ENCODE results near the gene RCAN2. TPM values are rescaled to one million over a fixed set of nuclear protein-coding genes. Genes with fewer than 3 reads are reported as not detected.

The RCAN2 gene
- total and polyA plus RNA-seq, 9 of the 15 experiments (the other 6 are each of a cell fraction or from before 2014, with no cell fraction given): 0.04 TPM; not detected in 8

DNA sequence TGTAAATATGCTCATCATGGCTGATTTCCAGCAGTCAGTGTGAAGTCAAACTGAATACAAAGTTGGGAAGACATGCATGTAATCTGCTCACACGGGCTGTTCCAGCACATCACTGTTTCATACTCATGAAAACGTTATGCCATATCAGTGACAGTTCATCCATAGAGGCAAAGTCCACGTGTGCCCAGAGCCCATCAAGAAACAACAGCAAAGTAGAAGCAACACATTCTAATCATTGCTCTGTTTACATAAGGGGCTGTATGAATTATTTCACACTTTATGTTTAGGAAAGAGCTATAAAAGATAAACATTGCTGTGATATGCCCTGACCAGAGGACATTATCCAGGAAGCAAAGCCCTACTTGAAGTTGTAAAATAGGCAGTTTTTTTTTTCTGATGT lies 163.5 kb downstream of the RCAN2 start:
- ChIA-PET CTCF (ENCODE audit: low intra/inter-chr PET ratio) (no interaction called here), POLR2A (no interaction called here)
- intact Hi-C loops (cut with micrococcal nuclease): no loop called here
- H3K9ac ChIP-seq (ENCODE audit: insufficient read depth in 1 of 2, low read depth in 2 of 2, low read length in 2 of 2): no peak overlapping the region
- no peak for TF ChIP-seq ZNF24 (IDR thresholded peaks at IDR 0.05)
- TF ChIP-seq, protein P1, sequence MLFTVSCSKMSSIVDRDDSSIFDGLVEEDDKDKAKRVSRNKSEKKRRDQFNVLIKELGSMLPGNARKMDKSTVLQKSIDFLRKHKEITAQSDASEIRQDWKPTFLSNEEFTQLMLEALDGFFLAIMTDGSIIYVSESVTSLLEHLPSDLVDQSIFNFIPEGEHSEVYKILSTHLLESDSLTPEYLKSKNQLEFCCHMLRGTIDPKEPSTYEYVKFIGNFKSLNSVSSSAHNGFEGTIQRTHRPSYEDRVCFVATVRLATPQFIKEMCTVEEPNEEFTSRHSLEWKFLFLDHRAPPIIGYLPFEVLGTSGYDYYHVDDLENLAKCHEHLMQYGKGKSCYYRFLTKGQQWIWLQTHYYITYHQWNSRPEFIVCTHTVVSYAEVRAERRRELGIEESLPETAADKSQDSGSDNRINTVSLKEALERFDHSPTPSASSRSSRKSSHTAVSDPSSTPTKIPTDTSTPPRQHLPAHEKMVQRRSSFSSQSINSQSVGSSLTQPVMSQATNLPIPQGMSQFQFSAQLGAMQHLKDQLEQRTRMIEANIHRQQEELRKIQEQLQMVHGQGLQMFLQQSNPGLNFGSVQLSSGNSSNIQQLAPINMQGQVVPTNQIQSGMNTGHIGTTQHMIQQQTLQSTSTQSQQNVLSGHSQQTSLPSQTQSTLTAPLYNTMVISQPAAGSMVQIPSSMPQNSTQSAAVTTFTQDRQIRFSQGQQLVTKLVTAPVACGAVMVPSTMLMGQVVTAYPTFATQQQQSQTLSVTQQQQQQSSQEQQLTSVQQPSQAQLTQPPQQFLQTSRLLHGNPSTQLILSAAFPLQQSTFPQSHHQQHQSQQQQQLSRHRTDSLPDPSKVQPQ (CRISPR knock-in tag; IDR thresholded peaks at IDR 0.05; ENCODE audit: borderline replicate concordance): no peak
- TF ChIP-seq RBFOX2 (IDR thresholded peaks at IDR 0.05; ENCODE audit: low read depth, low read length): no peak
- TF ChIP-seq NR1H2 (CRISPR knock-in tag; IDR thresholded peaks at IDR 0.05): no peak
- TF ChIP-seq E2F3 (CRISPR knock-in tag; IDR thresholded peaks at IDR 0.05): no peak
- H3K27me3 ChIP-seq (ENCODE audit: control insufficient read depth in 2 of 2, insufficient read depth in 2 of 2, low read length in 2 of 2): no peaks in the 10 kb centered on the region
- H3K27ac ChIP-seq (ENCODE audit: extremely low read depth, low read depth, low read length): no peak overlapping the region
- no peaks in the 10 kb centered on the region for H3K36me3 ChIP-seq (ENCODE audit: control insufficient read depth, insufficient read depth, low read length)
- no peak overlapping the region for H3K4me2 ChIP-seq (ENCODE audit: insufficient read depth, low read length)
- no TSS peak for BruUV-seq (replicated peaks)
- ATAC-seq (no peak), DNase-seq (ENCODE audit: extremely low read depth in 1 of 4, low spot score in 3 of 4) (no peak), FAIRE-seq (no peak)
- in situ Hi-C loops (cut with MboI): no loop called here
- no peak overlapping the region for H3K4me3 ChIP-seq
- H2AFZ ChIP-seq (ENCODE audit: low read depth, low read length): no peak overlapping the region
- H3K9me1 ChIP-seq (ENCODE audit: control insufficient read depth, insufficient read depth, low read length): no peaks in the 10 kb centered on the region
- no peaks in the 10 kb centered on the region for H3K79me2 ChIP-seq (ENCODE audit: control insufficient read depth, insufficient read depth, low read length)
- no peaks in the 10 kb centered on the region for H3K9me3 ChIP-seq (replicated peaks; ENCODE audit: control insufficient read depth, insufficient read depth, low read depth, low read length)
- peaks cover 0 to 3% of the 10 kb centered on the region in 2 experiments; a peak in 1 of 5 replicates for H3K4me1 ChIP-seq (replicated peaks in 1 of 2; ENCODE audit: control insufficient read depth in 2 of 2, insufficient read depth in 2 of 2, low read length in 2 of 2)
- H4K20me1 ChIP-seq (replicated peaks; ENCODE audit: control insufficient read depth, insufficient read depth, low read length): no peaks in the 10 kb centered on the region
- 2% methylated on average over 3 of the region's 3 CpGs for WGBS (ENCODE audit: insufficient coverage, low coverage, missing lambda C conversion rate)

Measured in K562 (cell line).